Lower leg skin (tissue), 3 donors: ENCODE results near the gene RABGGTA.

Experiments
- CTCF ChIP-seq, 3 donors: fragments of 450-650 bp; IDR thresholded peaks; one replicate each; pipeline ENCODE4 v1.5.1; 2016; ENCODE audit warnings: antibody characterized with exemption in 3 of 3, mild to moderate bottlenecking in 3 of 3, moderate library complexity in 2 of 3
- POLR2A ChIP-seq, 2 donors: fragments of 450-650 bp; IDR thresholded peaks; one replicate each; pipeline ENCODE4 v1.6.1; 2016 to 2017; ENCODE audit warnings: antibody characterized with exemption in 2 of 2, mild to moderate bottlenecking in 1 of 2, moderate library complexity in 1 of 2

GRCh38 chr14:24309538-24310264 lies 38.3 kb upstream of the RABGGTA start, which contains the start of gene LTB4R2:
- TF ChIP-seq POLR2A (IDR thresholded peaks at IDR 0.05) (no peak), CTCF (IDR thresholded peaks at IDR 0.05) (no peak)
